ENCODE data around the gene PLEKHB2. TPM values are rescaled to one million over a fixed set of nuclear protein-coding genes. Genes with fewer than 3 reads are reported as not detected.

Gene PLEKHB2
- polyA plus RNA-seq, 1 of the 3 experiments (the other 2 are of a cell fraction), result 105 TPM

GRCh38 chr2:131146231-131146630 lies 41.1 kb downstream of the PLEKHB2 start:
- Histone ChIP-seq H3K27me3 (ENCODE audit: insufficient read depth) (no peaks in the 10 kb centered on the region), H3F3A (replicated peaks; ENCODE audit: insufficient read depth) (peaks cover 3% of the 10 kb centered on the region), H3K36me3 (replicated peaks in 1 of 2; ENCODE audit: control insufficient read depth in 1 of 2, insufficient read depth in 2 of 2, low read length in 1 of 2) (peaks cover 42 to 62% of the 10 kb centered on the region in 2 experiments), H3K9ac (no peak overlapping the region), H3K9me2 (no peaks in the 10 kb centered on the region), H3K4me1 (ENCODE audit: control insufficient read depth in 1 of 2, insufficient read depth in 2 of 2, low read depth in 1 of 2, low read length in 1 of 2) (peaks cover 0 to 3% of the 10 kb centered on the region in 2 experiments; a peak in 1 of 4 replicates), H3K79me2 (ENCODE audit: insufficient read depth) (no peaks in the 10 kb centered on the region; the same call in 1 of the 2 replicates), H3K4me3 (ENCODE audit: low read depth in 2 of 2, low read length in 1 of 2) (no peak overlapping the region), H2AFZ (ENCODE audit: low read depth) (no peak overlapping the region), H3K27ac (ENCODE audit: low read depth in 2 of 2, low read length in 1 of 2) (no peak overlapping the region), H4K20me1 (ENCODE audit: insufficient read depth) (no peaks in the 10 kb centered on the region), H3K4me2 (no peak overlapping the region), H3K9me3 (no peaks in the 10 kb centered on the region)
- TF ChIP-seq SMC3 (IDR thresholded peaks at IDR 0.05; ENCODE audit: low read depth, low read length) (no peak), ELF1 (IDR thresholded peaks at IDR 0.05) (no peak), RXRA (IDR thresholded peaks at IDR 0.05; ENCODE audit: borderline replicate concordance, low read depth) (no peak), NFIC (IDR thresholded peaks at IDR 0.05; ENCODE audit: borderline replicate concordance) (no peak), FOXJ3 (CRISPR knock-in tag; IDR thresholded peaks at IDR 0.05) (no peak), EZH2phosphoT487 (IDR thresholded peaks at IDR 0.05; ENCODE audit: borderline replicate concordance, low read depth) (no peak), USF1 (IDR thresholded peaks at IDR 0.05; ENCODE audit: borderline replicate concordance, low read depth) (no peak), YY1 (IDR thresholded peaks at IDR 0.05; ENCODE audit: low read depth) (no peak), EP300 (IDR thresholded peaks at IDR 0.05; ENCODE audit: borderline replicate concordance in 1 of 2, low read depth in 1 of 2, low read length in 1 of 2) (no peak)
- TF ChIP-seq, protein P1, sequence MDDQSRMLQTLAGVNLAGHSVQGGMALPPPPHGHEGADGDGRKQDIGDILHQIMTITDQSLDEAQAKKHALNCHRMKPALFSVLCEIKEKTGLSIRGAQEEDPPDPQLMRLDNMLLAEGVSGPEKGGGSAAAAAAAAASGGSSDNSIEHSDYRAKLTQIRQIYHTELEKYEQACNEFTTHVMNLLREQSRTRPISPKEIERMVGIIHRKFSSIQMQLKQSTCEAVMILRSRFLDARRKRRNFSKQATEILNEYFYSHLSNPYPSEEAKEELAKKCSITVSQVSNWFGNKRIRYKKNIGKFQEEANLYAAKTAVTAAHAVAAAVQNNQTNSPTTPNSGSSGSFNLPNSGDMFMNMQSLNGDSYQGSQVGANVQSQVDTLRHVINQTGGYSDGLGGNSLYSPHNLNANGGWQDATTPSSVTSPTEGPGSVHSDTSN (IDR thresholded peaks at IDR 0.05), result no peak
- TF ChIP-seq, protein P2, sequence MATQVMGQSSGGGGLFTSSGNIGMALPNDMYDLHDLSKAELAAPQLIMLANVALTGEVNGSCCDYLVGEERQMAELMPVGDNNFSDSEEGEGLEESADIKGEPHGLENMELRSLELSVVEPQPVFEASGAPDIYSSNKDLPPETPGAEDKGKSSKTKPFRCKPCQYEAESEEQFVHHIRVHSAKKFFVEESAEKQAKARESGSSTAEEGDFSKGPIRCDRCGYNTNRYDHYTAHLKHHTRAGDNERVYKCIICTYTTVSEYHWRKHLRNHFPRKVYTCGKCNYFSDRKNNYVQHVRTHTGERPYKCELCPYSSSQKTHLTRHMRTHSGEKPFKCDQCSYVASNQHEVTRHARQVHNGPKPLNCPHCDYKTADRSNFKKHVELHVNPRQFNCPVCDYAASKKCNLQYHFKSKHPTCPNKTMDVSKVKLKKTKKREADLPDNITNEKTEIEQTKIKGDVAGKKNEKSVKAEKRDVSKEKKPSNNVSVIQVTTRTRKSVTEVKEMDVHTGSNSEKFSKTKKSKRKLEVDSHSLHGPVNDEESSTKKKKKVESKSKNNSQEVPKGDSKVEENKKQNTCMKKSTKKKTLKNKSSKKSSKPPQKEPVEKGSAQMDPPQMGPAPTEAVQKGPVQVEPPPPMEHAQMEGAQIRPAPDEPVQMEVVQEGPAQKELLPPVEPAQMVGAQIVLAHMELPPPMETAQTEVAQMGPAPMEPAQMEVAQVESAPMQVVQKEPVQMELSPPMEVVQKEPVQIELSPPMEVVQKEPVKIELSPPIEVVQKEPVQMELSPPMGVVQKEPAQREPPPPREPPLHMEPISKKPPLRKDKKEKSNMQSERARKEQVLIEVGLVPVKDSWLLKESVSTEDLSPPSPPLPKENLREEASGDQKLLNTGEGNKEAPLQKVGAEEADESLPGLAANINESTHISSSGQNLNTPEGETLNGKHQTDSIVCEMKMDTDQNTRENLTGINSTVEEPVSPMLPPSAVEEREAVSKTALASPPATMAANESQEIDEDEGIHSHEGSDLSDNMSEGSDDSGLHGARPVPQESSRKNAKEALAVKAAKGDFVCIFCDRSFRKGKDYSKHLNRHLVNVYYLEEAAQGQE (IDR thresholded peaks at IDR 0.05; ENCODE audit: low read depth, low read length), result no peak
- TF ChIP-seq, protein P3, sequence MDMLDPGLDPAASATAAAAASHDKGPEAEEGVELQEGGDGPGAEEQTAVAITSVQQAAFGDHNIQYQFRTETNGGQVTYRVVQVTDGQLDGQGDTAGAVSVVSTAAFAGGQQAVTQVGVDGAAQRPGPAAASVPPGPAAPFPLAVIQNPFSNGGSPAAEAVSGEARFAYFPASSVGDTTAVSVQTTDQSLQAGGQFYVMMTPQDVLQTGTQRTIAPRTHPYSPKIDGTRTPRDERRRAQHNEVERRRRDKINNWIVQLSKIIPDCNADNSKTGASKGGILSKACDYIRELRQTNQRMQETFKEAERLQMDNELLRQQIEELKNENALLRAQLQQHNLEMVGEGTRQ (IDR thresholded peaks at IDR 0.05; ENCODE audit: borderline replicate concordance, low read depth, low read length), result no peak
- no peak for DNase-seq
- ChIA-PET CTCF (interaction anchor here (0.7 to 1.0 kb wide), 2 partner anchors 52 to 226 kb away, joined by 3 read pairs; no protein-coding TSS in a partner anchor), POLR2A (no interaction called here)
- 90% methylated on average over 7 of the region's 7 CpGs for WGBS (ENCODE audit: low lambda C conversion rate)
